Astrocyte (in vitro differentiated cells and primary cell): ENCODE measurements around the gene UBE2C. TPM values are rescaled to one million over a fixed set of nuclear protein-coding genes. Genes with fewer than 3 reads are reported as not detected.

Source experiments
- DNase-seq: peaks from one replicate; pipeline ENCODE4 v3.0.0-alpha.2; 2010; ENCODE audit warnings: low read depth
- FAIRE-seq: peaks from 2 replicates; lab custom pipeline; 2011; peaks lifted over from hg19 to GRCh38; lab: Jason Lieb, UNC
- H2AFZ ChIP-seq: 2 replicates; pipeline ENCODE4 v1.6.0; 2012; ENCODE audit warnings: low read depth, low read length, inconsistent platforms
- H3K27ac ChIP-seq: 2 replicates; pipeline ENCODE4 v1.5.1; 2011; ENCODE audit warnings: low read depth, low read length, inconsistent platforms
- H3K27me3 ChIP-seq: 2 replicates; pipeline ENCODE4 v1.6.0; 2011; ENCODE audit warnings: low read length, inconsistent platforms; ENCODE audit not compliant: insufficient read depth
- H3K36me3 ChIP-seq: 2 replicates; pipeline ENCODE4 v1.5.1; 2011; ENCODE audit warnings: low read length, inconsistent platforms; ENCODE audit not compliant: insufficient read depth
- H3K4me1 ChIP-seq: 2 replicates; pipeline ENCODE4 v1.5.1; 2011; ENCODE audit warnings: low read length, inconsistent platforms; ENCODE audit not compliant: insufficient read depth
- H3K4me2 ChIP-seq: 2 replicates; pipeline ENCODE4 v1.6.0; 2012; ENCODE audit warnings: low read length, inconsistent platforms
- H3K4me3 ChIP-seq: 2 replicates; pipeline ENCODE4 v1.5.1; 2011; ENCODE audit warnings: low read depth, mild to moderate bottlenecking, low read length, inconsistent platforms; ENCODE audit not compliant: insufficient read depth
- H3K79me2 ChIP-seq: 2 replicates; pipeline ENCODE4 v1.6.0; 2012; ENCODE audit warnings: mild to moderate bottlenecking, low read length, inconsistent platforms; ENCODE audit not compliant: insufficient read depth
- H3K9ac ChIP-seq: 2 replicates; pipeline ENCODE4 v1.6.0; 2012; ENCODE audit warnings: mild to moderate bottlenecking, low read length, inconsistent platforms
- H3K9me3 ChIP-seq: 2 replicates; pipeline ENCODE4 v1.5.1; 2012; ENCODE audit warnings: low read depth, mild to moderate bottlenecking, low read length, inconsistent platforms; ENCODE audit not compliant: insufficient read depth
- H4K20me1 ChIP-seq: 2 replicates; pipeline ENCODE4 v1.6.0; 2012; ENCODE audit warnings: low read length, inconsistent platforms; ENCODE audit not compliant: insufficient read depth
- H3K27ac Mint-ChIP-seq: one replicate; pipeline ENCODE4 v1.8.0; 2021; ENCODE audit warnings: mild to moderate bottlenecking, mixed read lengths; ENCODE audit not compliant: unreplicated experiment
- H3K27me3 Mint-ChIP-seq: one replicate; pipeline ENCODE4 v1.8.0; 2021; ENCODE audit warnings: low read depth, mixed read lengths; ENCODE audit not compliant: unreplicated experiment
- H3K36me3 Mint-ChIP-seq: one replicate; pipeline ENCODE4 v1.8.0; 2021; ENCODE audit warnings: low read depth, mixed read lengths; ENCODE audit not compliant: unreplicated experiment
- H3K4me1 Mint-ChIP-seq: one replicate; pipeline ENCODE4 v1.8.0; 2021; ENCODE audit warnings: low read depth, mixed read lengths; ENCODE audit not compliant: unreplicated experiment
- H3K4me3 Mint-ChIP-seq: one replicate; pipeline ENCODE4 v1.8.0; 2021; ENCODE audit warnings: mild to moderate bottlenecking, moderate library complexity, mixed read lengths; ENCODE audit not compliant: unreplicated experiment
- H3K9me3 Mint-ChIP-seq: one replicate; pipeline ENCODE4 v1.8.0; 2021; ENCODE audit warnings: mild to moderate bottlenecking, mixed read lengths; ENCODE audit not compliant: unreplicated experiment
- EZH2 ChIP-seq: IDR thresholded peaks from 2 replicates; pipeline ENCODE4 v1.6.1; 2012; ENCODE audit warnings: mild to moderate bottlenecking, low read length, inconsistent platforms; ENCODE audit not compliant: insufficient read depth
- total RNA-seq: library from RNA; stranded (reverse); gene quantifications from 2 replicates; pipeline ENCODE4 v1.2.1, GENCODE V29; 2021
- TF ChIP-seq, protein P1 (sequence below): IDR thresholded peaks from 2 replicates; pipeline ENCODE4 v1.5.1; 2011; ENCODE audit warnings: low read depth, mild to moderate bottlenecking, inconsistent platforms, low read length, moderate library complexity; ENCODE audit not compliant: insufficient read depth

Gene UBE2C
- total RNA-seq, 1 donor from 2014 or later, result 12.3 TPM

DNA sequence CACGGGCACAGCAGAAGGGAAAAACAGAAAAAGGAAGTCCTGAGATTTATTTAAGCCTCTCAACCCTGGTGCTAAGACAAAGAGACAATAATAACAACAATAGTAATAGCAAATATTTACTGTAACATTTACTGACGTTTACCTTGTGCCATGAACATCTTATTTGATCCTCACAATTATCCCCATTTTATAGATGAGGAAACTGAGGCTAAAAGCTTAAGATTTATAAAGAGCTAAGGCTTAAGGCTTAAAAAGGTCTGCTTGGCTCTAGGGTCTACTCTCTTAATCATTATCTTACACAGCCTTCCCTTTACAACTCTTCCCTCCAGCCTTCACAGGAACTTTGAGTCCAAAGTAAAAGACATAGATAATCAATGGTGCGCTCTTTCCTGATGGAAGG lies 24.1 kb upstream of the UBE2C start:
- H3K4me3 ChIP-seq, result no peak overlapping the region
- no peak overlapping the region for H2AFZ ChIP-seq
- peaks cover 6% of the 10 kb centered on the region for H3K4me1 Mint-ChIP-seq
- H3K27me3 ChIP-seq, result no peaks in the 10 kb centered on the region
- no peak overlapping the region for H3K4me3 Mint-ChIP-seq
- TF ChIP-seq EZH2, result no peak
- TF ChIP-seq, protein P1, sequence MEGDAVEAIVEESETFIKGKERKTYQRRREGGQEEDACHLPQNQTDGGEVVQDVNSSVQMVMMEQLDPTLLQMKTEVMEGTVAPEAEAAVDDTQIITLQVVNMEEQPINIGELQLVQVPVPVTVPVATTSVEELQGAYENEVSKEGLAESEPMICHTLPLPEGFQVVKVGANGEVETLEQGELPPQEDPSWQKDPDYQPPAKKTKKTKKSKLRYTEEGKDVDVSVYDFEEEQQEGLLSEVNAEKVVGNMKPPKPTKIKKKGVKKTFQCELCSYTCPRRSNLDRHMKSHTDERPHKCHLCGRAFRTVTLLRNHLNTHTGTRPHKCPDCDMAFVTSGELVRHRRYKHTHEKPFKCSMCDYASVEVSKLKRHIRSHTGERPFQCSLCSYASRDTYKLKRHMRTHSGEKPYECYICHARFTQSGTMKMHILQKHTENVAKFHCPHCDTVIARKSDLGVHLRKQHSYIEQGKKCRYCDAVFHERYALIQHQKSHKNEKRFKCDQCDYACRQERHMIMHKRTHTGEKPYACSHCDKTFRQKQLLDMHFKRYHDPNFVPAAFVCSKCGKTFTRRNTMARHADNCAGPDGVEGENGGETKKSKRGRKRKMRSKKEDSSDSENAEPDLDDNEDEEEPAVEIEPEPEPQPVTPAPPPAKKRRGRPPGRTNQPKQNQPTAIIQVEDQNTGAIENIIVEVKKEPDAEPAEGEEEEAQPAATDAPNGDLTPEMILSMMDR, result no peak
- DNase-seq (no peak), FAIRE-seq (no peak)
- H3K9me3 Mint-ChIP-seq, result no peaks in the 10 kb centered on the region
- no peaks in the 10 kb centered on the region for H3K36me3 Mint-ChIP-seq
- no peak overlapping the region for H3K9ac ChIP-seq
- H3K27ac ChIP-seq, result no peak overlapping the region
- no peak overlapping the region for H3K27ac Mint-ChIP-seq
- H3K27me3 Mint-ChIP-seq, result peaks cover 2% of the 10 kb centered on the region
- peaks cover 12% of the 10 kb centered on the region for H3K4me1 ChIP-seq
- no peaks in the 10 kb centered on the region for H3K9me3 ChIP-seq
- H3K4me2 ChIP-seq, result no peak overlapping the region
- no peaks in the 10 kb centered on the region for H3K36me3 ChIP-seq
- H3K79me2 ChIP-seq, result peaks cover 17% of the 10 kb centered on the region
- no peaks in the 10 kb centered on the region for H4K20me1 ChIP-seq

DNA sequence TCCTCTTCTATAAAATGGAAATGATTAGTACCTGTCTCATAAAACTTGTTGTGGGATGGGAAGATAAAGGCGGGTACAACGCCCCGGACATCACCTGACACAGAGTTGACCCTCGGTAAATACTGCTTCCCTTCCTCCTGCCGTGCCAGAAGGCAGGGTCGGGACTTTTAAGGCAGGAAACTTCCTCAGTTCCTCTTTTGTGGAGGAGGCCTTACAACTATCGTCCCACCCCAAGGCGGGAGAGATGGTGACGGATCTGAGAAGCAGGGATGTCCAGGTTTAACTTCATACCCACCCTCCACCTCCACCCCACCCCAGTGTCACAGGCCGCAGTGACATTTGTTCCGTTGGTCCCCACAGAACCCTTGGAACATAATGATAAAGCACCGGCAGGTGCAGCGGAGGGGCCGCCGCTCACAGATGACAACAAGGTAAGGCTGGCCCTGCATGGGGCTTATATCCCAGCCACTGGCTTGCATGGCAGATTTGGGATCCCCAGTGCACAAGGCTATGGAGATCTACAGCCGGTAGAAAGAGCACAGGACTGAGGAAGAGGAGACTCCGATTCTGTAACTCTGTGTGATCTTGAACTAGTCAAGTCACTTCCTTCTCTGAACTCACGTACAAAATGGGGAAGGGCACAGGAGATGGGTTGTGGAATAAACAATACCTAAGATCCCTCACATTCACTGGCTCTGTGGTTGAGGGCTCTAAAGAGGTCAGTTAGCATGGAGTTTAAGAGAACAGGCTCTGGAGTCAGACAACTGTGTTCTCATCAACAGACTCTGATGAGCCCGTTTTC lies 19.9 kb upstream of the UBE2C start:
- TF ChIP-seq, protein P1, result no peak
- no peak for TF ChIP-seq EZH2
- H3K4me2 ChIP-seq, result peak overlapping the region; percentile 93
- H3K27me3 Mint-ChIP-seq, result peaks cover 2% of the 10 kb centered on the region
- H3K27ac Mint-ChIP-seq, result peak overlapping the region; percentile 84
- DNase-seq (no peak), FAIRE-seq (no peak)
- H2AFZ ChIP-seq, result peak overlapping the region; percentile 97
- peaks cover 8% of the 10 kb centered on the region for H3K36me3 Mint-ChIP-seq
- no peaks in the 10 kb centered on the region for H3K9me3 Mint-ChIP-seq
- peak overlapping the region; percentile 75 for H3K27ac ChIP-seq
- peaks cover 23% of the 10 kb centered on the region for H3K79me2 ChIP-seq
- peak overlapping the region; percentile 86 for H3K4me3 ChIP-seq
- peak overlapping the region; percentile 93 for H3K9ac ChIP-seq
- peak overlapping the region; percentile 98 for H3K4me3 Mint-ChIP-seq
- H4K20me1 ChIP-seq, result no peaks in the 10 kb centered on the region
- peaks cover 6% of the 10 kb centered on the region for H3K4me1 Mint-ChIP-seq
- no peaks in the 10 kb centered on the region for H3K9me3 ChIP-seq
- peaks cover 28% of the 10 kb centered on the region for H3K36me3 ChIP-seq
- H3K27me3 ChIP-seq, result no peaks in the 10 kb centered on the region
- H3K4me1 ChIP-seq, result peaks cover 12% of the 10 kb centered on the region
